ENCODE results near the gene SH3RF3. TPM values are rescaled to one million over a fixed set of nuclear protein-coding genes. Genes with fewer than 3 reads are reported as not detected.
A peak's percentile ranks its signal among the peaks of the same experiment; 100 is the strongest.

Gene SH3RF3
- total RNA-seq, 1 donor from 2014 or later: 0.28 TPM

DNA sequence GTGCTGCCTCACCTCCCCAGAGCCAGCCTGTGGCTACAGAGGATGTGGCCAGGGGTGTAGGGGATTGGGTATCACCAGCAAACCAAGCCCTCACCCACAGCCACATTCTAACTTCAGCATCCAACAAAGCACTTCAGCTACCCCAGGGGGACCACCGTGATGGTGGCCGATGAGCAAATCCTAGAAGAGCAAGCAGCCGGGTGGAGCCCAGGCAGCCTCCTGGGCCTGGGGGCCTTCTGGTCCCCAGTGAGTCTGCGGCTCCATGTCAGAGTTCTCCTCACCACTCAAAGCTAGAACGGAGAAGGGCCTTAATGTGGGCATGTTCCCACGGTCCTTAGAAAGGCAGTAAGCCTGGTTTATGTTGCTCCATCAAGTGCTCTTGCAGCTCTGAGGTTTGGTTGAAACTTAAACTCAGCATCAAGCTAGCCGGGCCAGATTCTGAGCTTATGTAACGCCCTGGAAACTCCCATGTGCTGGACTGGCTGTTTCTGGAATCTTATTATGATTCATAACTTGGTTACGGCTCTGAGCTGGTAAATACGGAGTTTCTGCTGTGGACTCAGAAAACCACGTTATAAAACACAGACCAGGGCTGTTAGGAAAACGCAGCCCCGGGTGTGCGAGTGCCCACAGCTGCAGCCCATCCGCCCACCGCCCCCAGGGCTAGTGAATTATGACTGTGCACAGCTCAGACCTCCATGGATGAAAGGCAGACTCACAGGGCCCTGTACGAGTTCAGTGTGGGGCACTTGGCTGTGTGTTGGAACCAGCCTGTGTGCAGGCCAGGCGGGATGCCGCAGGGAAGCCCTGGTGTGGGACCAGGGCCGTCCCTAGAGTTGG lies 385.0 kb downstream of the SH3RF3 start:
- H3K4me3 Mint-ChIP-seq: no peak overlapping the region
- Histone ChIP-seq H2AFZ (replicated peaks) (no peak overlapping the region), H3K4me2 (no peak overlapping the region), H3K4me3 (no peak overlapping the region), H4K20me1 (ENCODE audit: low read depth) (no peaks in the 10 kb centered on the region), H3K27ac (no peak overlapping the region), H3K79me2 (ENCODE audit: low read depth) (no peaks in the 10 kb centered on the region), H3K36me3 (no peaks in the 10 kb centered on the region), H3K9me3 (ENCODE audit: low read depth) (no peaks in the 10 kb centered on the region), H3K4me1 (no peaks in the 10 kb centered on the region), H3K9ac (no peak overlapping the region), H3F3A (ENCODE audit: low read depth) (no peaks in the 10 kb centered on the region), H3K27me3 (no peaks in the 10 kb centered on the region)
- H3K4me1 Mint-ChIP-seq: peaks cover 30% of the 10 kb centered on the region
- TF ChIP-seq, protein P1, sequence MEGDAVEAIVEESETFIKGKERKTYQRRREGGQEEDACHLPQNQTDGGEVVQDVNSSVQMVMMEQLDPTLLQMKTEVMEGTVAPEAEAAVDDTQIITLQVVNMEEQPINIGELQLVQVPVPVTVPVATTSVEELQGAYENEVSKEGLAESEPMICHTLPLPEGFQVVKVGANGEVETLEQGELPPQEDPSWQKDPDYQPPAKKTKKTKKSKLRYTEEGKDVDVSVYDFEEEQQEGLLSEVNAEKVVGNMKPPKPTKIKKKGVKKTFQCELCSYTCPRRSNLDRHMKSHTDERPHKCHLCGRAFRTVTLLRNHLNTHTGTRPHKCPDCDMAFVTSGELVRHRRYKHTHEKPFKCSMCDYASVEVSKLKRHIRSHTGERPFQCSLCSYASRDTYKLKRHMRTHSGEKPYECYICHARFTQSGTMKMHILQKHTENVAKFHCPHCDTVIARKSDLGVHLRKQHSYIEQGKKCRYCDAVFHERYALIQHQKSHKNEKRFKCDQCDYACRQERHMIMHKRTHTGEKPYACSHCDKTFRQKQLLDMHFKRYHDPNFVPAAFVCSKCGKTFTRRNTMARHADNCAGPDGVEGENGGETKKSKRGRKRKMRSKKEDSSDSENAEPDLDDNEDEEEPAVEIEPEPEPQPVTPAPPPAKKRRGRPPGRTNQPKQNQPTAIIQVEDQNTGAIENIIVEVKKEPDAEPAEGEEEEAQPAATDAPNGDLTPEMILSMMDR (IDR thresholded peaks at IDR 0.05): no peak
- TF ChIP-seq EZH2phosphoT487 (IDR thresholded peaks at IDR 0.05) (no peak), EZH2 (IDR thresholded peaks at IDR 0.05) (no peak)
- no peak for DNase-seq (ENCODE audit: low spot score)
- H3K27me3 Mint-ChIP-seq (ENCODE audit: insufficient read depth, low read depth): peaks cover 6% of the 10 kb centered on the region
- H3K36me3 Mint-ChIP-seq: no peaks in the 10 kb centered on the region
- H3K9me3 Mint-ChIP-seq: peaks cover 5% of the 10 kb centered on the region
- no peak overlapping the region for H3K27ac Mint-ChIP-seq

DNA sequence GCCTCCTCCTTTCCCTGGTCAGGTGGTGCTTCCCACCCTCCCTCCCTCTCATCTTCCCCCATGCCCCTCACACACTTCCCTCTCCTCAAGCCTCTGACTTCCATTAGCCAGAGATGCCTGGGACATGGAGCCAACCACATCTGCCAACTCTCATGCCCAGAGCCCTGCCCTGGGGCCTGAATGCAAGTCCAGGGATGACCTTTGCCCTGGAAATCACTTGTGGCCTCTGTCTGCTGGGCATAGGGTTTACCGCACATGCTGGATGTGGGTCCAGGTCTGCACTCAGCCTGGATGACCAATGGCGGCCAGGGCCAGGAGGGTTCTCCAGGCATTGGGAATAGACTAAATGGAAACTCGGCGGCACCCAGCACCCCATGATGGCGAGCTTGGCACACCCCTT lies 385.9 kb downstream of the SH3RF3 start:
- Histone ChIP-seq H3K27ac (no peak overlapping the region), H3K79me2 (ENCODE audit: low read depth) (no peaks in the 10 kb centered on the region), H3K9me3 (ENCODE audit: low read depth) (no peaks in the 10 kb centered on the region), H3K4me3 (no peak overlapping the region), H3K4me2 (no peak overlapping the region), H3K27me3 (no peaks in the 10 kb centered on the region), H4K20me1 (ENCODE audit: low read depth) (no peaks in the 10 kb centered on the region), H3F3A (ENCODE audit: low read depth) (no peaks in the 10 kb centered on the region), H3K4me1 (no peaks in the 10 kb centered on the region), H3K9ac (no peak overlapping the region), H2AFZ (replicated peaks) (no peak overlapping the region), H3K36me3 (no peaks in the 10 kb centered on the region)
- TF ChIP-seq EZH2phosphoT487 (IDR thresholded peaks at IDR 0.05): no peak
- TF ChIP-seq, protein P1 (IDR thresholded peaks at IDR 0.05): no peak
- no peak for TF ChIP-seq EZH2 (IDR thresholded peaks at IDR 0.05)
- no peak for DNase-seq (ENCODE audit: low spot score)
- Mint-ChIP-seq H3K9me3 (no peaks in the 10 kb centered on the region), H3K27me3 (ENCODE audit: insufficient read depth, low read depth) (peaks cover 5% of the 10 kb centered on the region), H3K27ac (no peak overlapping the region), H3K4me3 (no peak overlapping the region), H3K36me3 (no peaks in the 10 kb centered on the region), H3K4me1 (peaks cover 33% of the 10 kb centered on the region)

DNA sequence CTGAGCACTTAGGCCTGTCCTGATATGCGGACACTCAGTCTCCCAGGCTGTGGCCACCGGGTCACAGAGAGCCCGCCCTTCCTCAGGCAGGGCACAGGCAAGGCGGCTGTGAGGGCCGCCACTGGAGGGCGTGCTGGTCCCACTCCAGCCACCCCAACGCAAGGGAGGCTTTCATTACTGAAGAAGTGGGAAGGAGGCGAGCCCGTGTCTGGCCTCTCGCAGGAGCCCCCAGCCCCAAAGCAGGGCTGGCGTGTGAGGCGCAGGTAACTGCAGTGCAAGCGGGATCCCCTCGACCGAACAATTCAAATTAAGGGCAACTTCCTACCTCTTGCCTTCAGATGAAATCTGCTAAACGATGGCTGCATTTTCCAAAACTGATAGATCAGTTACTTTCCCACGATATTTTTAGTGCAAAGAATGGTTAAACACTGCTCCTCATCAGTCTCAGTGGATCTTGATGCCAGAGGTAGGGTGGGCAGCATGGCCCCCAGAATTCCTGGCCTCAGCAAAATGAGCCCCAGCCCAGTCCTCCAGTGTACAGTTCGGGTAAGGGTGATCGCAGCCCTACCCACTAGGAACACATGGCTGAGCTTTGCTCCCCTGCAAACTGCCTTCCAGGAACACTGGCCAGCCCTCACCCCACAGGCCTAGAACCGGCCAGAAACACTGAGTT lies 387.6 kb downstream of the SH3RF3 start:
- Histone ChIP-seq H3K27me3 (no peaks in the 10 kb centered on the region), H3K27ac (no peak overlapping the region), H3K4me1 (no peaks in the 10 kb centered on the region), H3F3A (ENCODE audit: low read depth) (no peaks in the 10 kb centered on the region), H3K9me3 (ENCODE audit: low read depth) (no peaks in the 10 kb centered on the region), H3K36me3 (no peaks in the 10 kb centered on the region), H3K79me2 (ENCODE audit: low read depth) (no peaks in the 10 kb centered on the region), H2AFZ (replicated peaks) (peak overlapping the region; percentile 70), H4K20me1 (ENCODE audit: low read depth) (no peaks in the 10 kb centered on the region), H3K4me2 (no peak overlapping the region), H3K9ac (no peak overlapping the region), H3K4me3 (no peak overlapping the region)
- no peak overlapping the region for H3K4me3 Mint-ChIP-seq
- peaks cover 6% of the 10 kb centered on the region for H3K27me3 Mint-ChIP-seq (ENCODE audit: insufficient read depth, low read depth)
- DNase-seq (ENCODE audit: low spot score): peak; percentile 86
- H3K27ac Mint-ChIP-seq: no peak overlapping the region
- peaks cover 2% of the 10 kb centered on the region for H3K9me3 Mint-ChIP-seq
- TF ChIP-seq EZH2phosphoT487 (IDR thresholded peaks at IDR 0.05) (no peak), EZH2 (IDR thresholded peaks at IDR 0.05) (no peak)
- TF ChIP-seq, protein P1 (IDR thresholded peaks at IDR 0.05): peak; percentile 92
- no peaks in the 10 kb centered on the region for H3K36me3 Mint-ChIP-seq
- peaks cover 31% of the 10 kb centered on the region for H3K4me1 Mint-ChIP-seq
